GM13977 (cell line): Measurements from ENCODE around the gene DDX31.

Experiments
- DNase-seq: peaks from one replicate; pipeline ENCODE4 v3.0.0; 2012; ENCODE audit warnings: low spot score
- in situ Hi-C: fragments of 300-500 bp; cut with MboI; formaldehyde crosslinking; loops from one replicate; pipeline ENCODE4 v1.12.0; 2022; ENCODE audit warnings: low sequenced_read_pairs, low pct_unique_long_range_greater_than_20kb, mixed read lengths, inconsistent platforms; ENCODE audit not compliant: unreplicated experiment
- TF ChIP-seq, protein P1 (sequence below): IDR thresholded peaks from 2 replicates; pipeline ENCODE4 v1.5.1; 2012; ENCODE audit warnings: mild to moderate bottlenecking, control low read depth; ENCODE audit not compliant: insufficient read depth; ENCODE audit errors: extremely low read depth, missing control alignments

DDX31 gene

DNA sequence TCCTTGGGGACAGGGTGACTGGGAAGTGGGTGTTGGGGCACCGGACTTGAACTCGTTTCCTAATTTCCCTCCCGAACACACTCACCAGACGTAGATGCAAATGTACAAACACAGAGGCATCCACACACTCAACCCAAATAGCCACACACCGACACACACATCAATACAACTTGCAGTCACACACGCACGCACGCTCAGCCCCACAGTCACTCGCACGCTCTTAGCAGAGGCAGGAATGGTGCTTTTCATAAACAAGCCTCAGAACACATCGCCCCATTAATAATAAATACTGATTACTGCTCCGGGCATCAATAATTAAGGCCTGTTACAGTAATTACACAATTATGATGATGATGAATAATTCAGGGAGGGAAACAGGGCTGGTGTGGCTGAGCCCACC lies 81.7 kb downstream of the DDX31 start:
- TF ChIP-seq, protein P1, sequence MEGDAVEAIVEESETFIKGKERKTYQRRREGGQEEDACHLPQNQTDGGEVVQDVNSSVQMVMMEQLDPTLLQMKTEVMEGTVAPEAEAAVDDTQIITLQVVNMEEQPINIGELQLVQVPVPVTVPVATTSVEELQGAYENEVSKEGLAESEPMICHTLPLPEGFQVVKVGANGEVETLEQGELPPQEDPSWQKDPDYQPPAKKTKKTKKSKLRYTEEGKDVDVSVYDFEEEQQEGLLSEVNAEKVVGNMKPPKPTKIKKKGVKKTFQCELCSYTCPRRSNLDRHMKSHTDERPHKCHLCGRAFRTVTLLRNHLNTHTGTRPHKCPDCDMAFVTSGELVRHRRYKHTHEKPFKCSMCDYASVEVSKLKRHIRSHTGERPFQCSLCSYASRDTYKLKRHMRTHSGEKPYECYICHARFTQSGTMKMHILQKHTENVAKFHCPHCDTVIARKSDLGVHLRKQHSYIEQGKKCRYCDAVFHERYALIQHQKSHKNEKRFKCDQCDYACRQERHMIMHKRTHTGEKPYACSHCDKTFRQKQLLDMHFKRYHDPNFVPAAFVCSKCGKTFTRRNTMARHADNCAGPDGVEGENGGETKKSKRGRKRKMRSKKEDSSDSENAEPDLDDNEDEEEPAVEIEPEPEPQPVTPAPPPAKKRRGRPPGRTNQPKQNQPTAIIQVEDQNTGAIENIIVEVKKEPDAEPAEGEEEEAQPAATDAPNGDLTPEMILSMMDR, result no peak
- in situ Hi-C loops, result no loop called here
- DNase-seq, result no peak

DNA sequence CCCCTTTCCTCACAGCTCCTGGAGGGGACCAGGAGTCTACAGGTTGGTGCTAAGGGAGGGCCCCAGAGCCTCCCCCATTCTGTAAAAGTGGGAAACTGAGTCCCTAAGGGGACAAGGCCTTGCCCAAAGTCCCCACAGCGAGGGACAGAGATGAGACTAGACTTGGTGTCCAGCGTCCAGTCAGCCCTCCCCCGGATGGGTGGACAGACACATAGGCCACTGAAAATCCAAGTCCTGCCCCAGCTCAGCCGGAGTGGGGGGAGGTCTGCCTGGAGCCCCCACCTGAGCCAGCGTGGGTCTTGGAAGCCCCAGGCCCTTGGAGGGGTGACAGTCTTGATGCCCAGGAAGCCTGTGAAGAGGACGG lies 82.2 kb downstream of the DDX31 start:
- TF ChIP-seq, protein P1, result no peak
- in situ Hi-C loops, result no loop called here
- DNase-seq, result no peak

DNA sequence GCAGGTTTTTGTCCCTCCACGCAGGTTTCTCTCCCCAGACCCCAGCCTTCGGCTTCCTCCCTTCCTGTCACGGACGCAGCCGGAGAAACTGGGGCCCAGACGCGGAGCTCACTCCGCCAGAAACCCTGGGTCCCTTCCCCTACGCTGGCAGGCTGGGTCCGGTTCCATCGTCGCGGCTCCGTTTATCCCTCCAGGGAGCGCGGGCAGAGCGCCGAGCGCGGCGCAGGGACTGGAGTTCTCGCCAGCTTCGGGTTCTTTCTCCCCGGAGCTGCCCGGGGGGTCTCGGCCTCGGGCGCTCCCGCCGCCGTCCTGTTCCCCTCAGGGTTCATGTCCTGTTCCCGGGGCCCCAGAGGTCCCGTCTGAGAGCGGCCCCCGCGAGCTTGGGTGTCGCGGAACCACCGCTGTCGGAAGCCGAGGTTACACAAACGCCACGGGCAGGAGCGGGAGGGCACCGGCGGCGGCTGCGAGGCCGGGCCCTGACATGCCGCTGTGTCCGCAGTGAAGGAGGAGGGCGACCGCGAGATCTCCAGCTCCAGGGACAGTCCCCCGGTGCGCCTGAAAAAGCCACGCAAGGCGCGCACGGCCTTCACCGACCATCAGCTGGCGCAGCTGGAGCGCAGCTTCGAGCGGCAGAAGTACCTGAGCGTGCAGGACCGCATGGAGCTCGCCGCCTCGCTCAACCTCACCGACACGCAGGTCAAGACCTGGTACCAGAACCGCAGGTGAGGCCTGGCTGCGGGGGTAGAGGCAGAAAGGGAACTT lies 82.8 kb downstream of the DDX31 start:
- no peak for DNase-seq
- TF ChIP-seq, protein P1, result no peak
- in situ Hi-C loops, result no loop called here

DNA sequence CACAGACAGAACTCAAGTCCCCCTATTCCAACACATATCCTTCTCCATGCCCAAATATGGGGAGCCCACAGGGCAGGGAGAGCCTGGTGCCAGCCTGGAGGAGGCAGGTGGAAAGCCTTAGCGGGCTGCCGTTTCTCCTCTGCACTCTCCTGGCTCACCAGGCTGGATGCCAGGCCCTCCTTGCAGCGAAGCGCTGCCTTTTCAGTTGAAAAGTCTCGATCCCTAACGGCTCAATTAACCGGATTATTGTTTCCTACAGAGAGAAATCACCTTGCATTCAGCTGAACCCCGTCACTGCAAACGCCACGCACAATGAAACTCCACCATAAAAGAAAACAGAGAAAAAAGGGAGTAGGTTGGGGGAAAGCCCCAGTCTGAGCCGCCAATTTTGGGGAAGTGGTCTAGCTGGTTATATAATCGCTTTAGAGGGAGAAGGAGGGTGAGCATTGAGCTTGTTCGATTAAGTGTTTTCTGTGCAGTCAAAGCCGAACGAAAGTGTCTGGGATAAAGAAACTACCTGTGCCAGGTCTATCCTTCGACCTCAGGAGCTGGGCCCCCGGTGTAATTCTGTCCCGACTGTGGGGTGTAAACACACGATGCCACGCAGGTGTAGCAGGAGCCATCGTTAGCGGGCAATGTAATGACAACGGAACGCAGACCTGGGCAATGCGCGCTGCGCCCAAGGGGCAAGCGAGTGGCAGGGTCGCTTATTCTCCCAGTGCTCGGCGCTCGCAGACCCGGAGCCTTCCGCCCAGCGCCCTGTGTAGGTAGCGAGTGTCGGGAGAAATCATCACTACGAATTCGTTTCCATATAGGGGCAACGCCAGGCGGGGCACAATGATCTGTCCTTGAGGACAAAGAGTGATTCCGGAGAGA lies 83.6 kb downstream of the DDX31 start:
- DNase-seq, result peak; percentile 58
- TF ChIP-seq, protein P1, result no peak
- in situ Hi-C loops, result no loop called here

GRCh38 chr9:132584601-132585560 lies 84.9 kb downstream of the DDX31 start:
- TF ChIP-seq, protein P1, result no peak
- DNase-seq, result no peak
- in situ Hi-C loops, result no loop called here
